HEK293 (cell line): Measurements from ENCODE around the gene COL18A1.

Experiments used
- CTCF ChIA-PET: fragments of 350-600 bp; formaldehyde crosslinking; extraction: SDS; loops from one replicate; lab custom pipeline; 2021; ENCODE audit warnings: antibody characterized with exemption; lab: Yijun Ruan, JAX
- POLR2A ChIA-PET: fragments of 300-600 bp; formaldehyde crosslinking; extraction: SDS; loops from one replicate; lab custom pipeline; 2020; ENCODE audit warnings: antibody characterized with exemption, inconsistent platforms; lab: Yijun Ruan, JAX
- H3K27ac ChIP-seq: fragments of 200-500 bp; sonication (Bioruptor generic); 2 replicates; pipeline ENCODE4 v1.5.1; 2014; ENCODE audit warnings: low read depth, low read length, control low read depth, inconsistent platforms; ENCODE audit errors: extremely low read depth
- H3K36me3 ChIP-seq, 2 experiments: fragments of 200-500 bp in 1 of 2; sonication (Bioruptor generic) in 1 of 2; 1 replicate in 1 of 2; 2 replicates in 1 of 2; pipeline ENCODE4 v1.5.1; 2014 to 2017; ENCODE audit warnings: inconsistent platforms in 2 of 2, low read length in 2 of 2; ENCODE audit not compliant: control insufficient read depth in 2 of 2, insufficient read depth in 1 of 2
- H3K4me1 ChIP-seq: fragments of 200-500 bp; sonication (Bioruptor generic); 2 replicates; pipeline ENCODE4 v1.5.1; 2014; ENCODE audit warnings: mild to moderate bottlenecking, low read length, inconsistent platforms; ENCODE audit not compliant: control insufficient read depth, insufficient read depth
- H3K4me3 ChIP-seq: 2 replicates; pipeline ENCODE4 v1.5.1; 2011; ENCODE audit warnings: low read depth, mild to moderate bottlenecking, control low read depth, low read length, moderate library complexity
- H3K9me3 ChIP-seq: fragments of 200-500 bp; sonication (Bioruptor generic); 2 replicates; pipeline ENCODE4 v1.5.1; 2014; ENCODE audit warnings: low read depth, low read length, inconsistent platforms; ENCODE audit not compliant: control insufficient read depth, insufficient read depth
- EGR2 ChIP-seq: fragments of 450-650 bp; formaldehyde crosslinking; IDR thresholded peaks from 2 replicates; pipeline ENCODE4 v1.5.1; 2016; ENCODE audit warnings: low read depth, missing biosample characterization, missing genetic modification characterization
- GLIS2 ChIP-seq: fragments of 450-650 bp; formaldehyde crosslinking; IDR thresholded peaks from 2 replicates; pipeline ENCODE4 v1.5.1; 2016; ENCODE audit warnings: missing biosample characterization, missing genetic modification characterization
- KLF16 ChIP-seq: fragments of 450-650 bp; formaldehyde crosslinking; IDR thresholded peaks from 2 replicates; pipeline ENCODE4 v1.5.1; 2017; ENCODE audit warnings: missing biosample characterization, missing genetic modification characterization
- PRDM4 ChIP-seq: fragments of 450-650 bp; formaldehyde crosslinking; IDR thresholded peaks from 2 replicates; pipeline ENCODE4 v1.5.1; 2017; ENCODE audit warnings: missing biosample characterization, missing genetic modification characterization
- ZBTB1 ChIP-seq: fragments of 450-650 bp; formaldehyde crosslinking; IDR thresholded peaks from 2 replicates; pipeline ENCODE4 v1.5.1; 2016; ENCODE audit warnings: missing biosample characterization, missing genetic modification characterization
- ZBTB21 ChIP-seq: fragments of 450-650 bp; formaldehyde crosslinking; IDR thresholded peaks from 2 replicates; pipeline ENCODE4 v1.5.1; 2017; ENCODE audit warnings: missing biosample characterization, missing genetic modification characterization
- ZIC2 ChIP-seq: fragments of 450-650 bp; formaldehyde crosslinking; IDR thresholded peaks from 2 replicates; pipeline ENCODE4 v1.5.1; 2016; ENCODE audit warnings: missing biosample characterization, missing genetic modification characterization
- ZNF10 ChIP-seq: fragments of 450-650 bp; formaldehyde crosslinking; IDR thresholded peaks from 2 replicates; pipeline ENCODE4 v1.5.1; 2017; ENCODE audit warnings: missing biosample characterization, missing genetic modification characterization
- ZNF140 ChIP-seq: fragments of 450-650 bp; formaldehyde crosslinking; IDR thresholded peaks from 2 replicates; pipeline ENCODE4 v1.5.1; 2016; ENCODE audit warnings: missing biosample characterization, missing genetic modification characterization
- ZNF175 ChIP-seq: fragments of 450-650 bp; formaldehyde crosslinking; IDR thresholded peaks from 2 replicates; pipeline ENCODE4 v1.5.1; 2016; ENCODE audit warnings: missing biosample characterization, missing genetic modification characterization
- ZNF18 ChIP-seq: fragments of 450-650 bp; formaldehyde crosslinking; IDR thresholded peaks from 2 replicates; pipeline ENCODE4 v1.5.1; 2016; ENCODE audit warnings: missing biosample characterization, missing genetic modification characterization
- ZNF280D ChIP-seq: fragments of 450-650 bp; formaldehyde crosslinking; IDR thresholded peaks from 2 replicates; pipeline ENCODE4 v1.5.1; 2016; ENCODE audit warnings: missing biosample characterization, missing genetic modification characterization
- ZNF416 ChIP-seq: fragments of 450-650 bp; formaldehyde crosslinking; IDR thresholded peaks from 2 replicates; pipeline ENCODE4 v1.5.1; 2016; ENCODE audit warnings: missing biosample characterization, missing genetic modification characterization
- ZNF639 ChIP-seq: fragments of 450-650 bp; formaldehyde crosslinking; IDR thresholded peaks from 2 replicates; pipeline ENCODE4 v1.5.1; 2016; ENCODE audit warnings: missing biosample characterization, missing genetic modification characterization

The COL18A1 gene

GRCh38 chr21:45491056-45491455, 86.1 kb downstream of the COL18A1 start:
- Histone ChIP-seq H3K9me3 (no peaks in the 10 kb centered on the region), H3K27ac (no peak overlapping the region), H3K4me1 (peaks cover 4% of the 10 kb centered on the region; the same call in 1 of the 2 replicates), H3K4me3 (no peak overlapping the region), H3K36me3 (peaks cover 0 to 16% of the 10 kb centered on the region in 2 experiments; a peak in 1 of 3 replicates)
- TF ChIP-seq GLIS2 (tag by site-specific recombination) (0 out of 2 replicates have a peak, but pooled peaks have one; percentile 19), ZBTB21 (no peak), ZNF175 (tag by site-specific recombination) (no peak)
- POLR2A ChIA-PET, result no interaction called here
- CTCF ChIA-PET, result no interaction called here

- ChIA-PET POLR2A (no interaction called here), CTCF (no interaction called here)
- Histone ChIP-seq H3K9me3 (no peaks in the 10 kb centered on the region), H3K4me1 (peaks cover 4% of the 10 kb centered on the region; the same call in 1 of the 2 replicates), H3K36me3 (peaks cover 0 to 21% of the 10 kb centered on the region in 2 experiments; a peak in 1 of 3 replicates), H3K4me3 (no peak overlapping the region), H3K27ac (no peak overlapping the region)
- TF ChIP-seq ZIC2 (tag by site-specific recombination) (0 out of 2 replicates have a peak, but pooled peaks have one; percentile 19), KLF16 (tag by site-specific recombination) (no peak), ZBTB1 (no peak), ZNF18 (tag by site-specific recombination) (no peak), PRDM4 (tag by site-specific recombination) (no peak)
Measured at GRCh38 chr21:45491623-45492022, 86.7 kb downstream of the COL18A1 start.

- Histone ChIP-seq H3K27ac (no peak overlapping the region), H3K36me3 (peaks cover 0 to 29% of the 10 kb centered on the region in 2 experiments; a peak in 1 of 3 replicates), H3K4me1 (peaks cover 4% of the 10 kb centered on the region; the same call in 1 of the 2 replicates), H3K4me3 (no peak overlapping the region), H3K9me3 (no peaks in the 10 kb centered on the region)
- TF ChIP-seq ZNF416 (tag by site-specific recombination) (no peak), ZNF639 (no peak), EGR2 (tag by site-specific recombination) (no peak), ZNF280D (tag by site-specific recombination) (no peak), ZNF10 (tag by site-specific recombination) (no peak), ZNF140 (no peak), ZIC2 (tag by site-specific recombination) (no peak)
- CTCF ChIA-PET, result interaction anchor here (0.6 kb wide), 1 partner anchor 100 kb away, joined by 6 read pairs; no protein-coding TSS in a partner anchor
- POLR2A ChIA-PET, result no interaction called here
Measured at GRCh38 chr21:45492765-45493164, 87.8 kb downstream of the COL18A1 start.
